Measurements from ENCODE around the gene SCP2.

The SCP2 gene

GRCh38 chr1:53091841-53092645 lies 165.0 kb downstream of the SCP2 start:
- no peak for DNase-seq (ENCODE audit: extremely low spot score)
- TF ChIP-seq ARNT (IDR thresholded peaks at IDR 0.05) (no peak), NFRKB (IDR thresholded peaks at IDR 0.05) (no peak), CTBP1 (IDR thresholded peaks at IDR 0.05; ENCODE audit: borderline replicate concordance) (no peak), ZNF384 (IDR thresholded peaks at IDR 0.05) (no peak), SP1 (IDR thresholded peaks at IDR 0.05) (no peak), BHLHE40 (IDR thresholded peaks at IDR 0.05; ENCODE audit: borderline replicate concordance) (no peak), HDGF (IDR thresholded peaks at IDR 0.05; ENCODE audit: borderline replicate concordance) (no peak), LEF1 (IDR thresholded peaks at IDR 0.05; ENCODE audit: borderline replicate concordance) (no peak), L3MBTL2 (conservative IDR thresholded peaks at IDR 0.05) (no peak), SUZ12 (IDR thresholded peaks at IDR 0.05) (no peak), TARDBP (IDR thresholded peaks at IDR 0.05) (no peak), FOXM1 (IDR thresholded peaks at IDR 0.05; ENCODE audit: borderline replicate concordance) (no peak)
- POLR2A ChIA-PET: no interaction called here
- CTCF ChIA-PET: no interaction called here

GRCh38 chr1:53092659-53093450 lies 165.8 kb downstream of the SCP2 start:
- TF ChIP-seq BHLHE40 (IDR thresholded peaks at IDR 0.05; ENCODE audit: borderline replicate concordance) (no peak), FOXK2 (IDR thresholded peaks at IDR 0.05) (no peak), L3MBTL2 (conservative IDR thresholded peaks at IDR 0.05) (no peak), LEF1 (IDR thresholded peaks at IDR 0.05; ENCODE audit: borderline replicate concordance) (no peak), SUZ12 (IDR thresholded peaks at IDR 0.05) (no peak), TARDBP (IDR thresholded peaks at IDR 0.05) (no peak), ZNF384 (IDR thresholded peaks at IDR 0.05) (no peak), SP1 (IDR thresholded peaks at IDR 0.05) (no peak), CTBP1 (IDR thresholded peaks at IDR 0.05; ENCODE audit: borderline replicate concordance) (no peak), ARNT (IDR thresholded peaks at IDR 0.05) (no peak), NFRKB (IDR thresholded peaks at IDR 0.05) (no peak), FOXA1 (IDR thresholded peaks at IDR 0.05) (no peak), PKNOX1 (IDR thresholded peaks at IDR 0.05) (no peak), FOXM1 (IDR thresholded peaks at IDR 0.05; ENCODE audit: borderline replicate concordance) (no peak)
- CTCF ChIA-PET: interaction anchor here (0.5 kb wide), 1 partner anchor 422 kb away, joined by 3 read pairs; no protein-coding TSS in a partner anchor
- DNase-seq (ENCODE audit: extremely low spot score): no peak
- POLR2A ChIA-PET: no interaction called here

- CTCF ChIA-PET: no interaction called here
- no peak for TF ChIP-seq TARDBP (IDR thresholded peaks at IDR 0.05)
- TF ChIP-seq FOXA1 (IDR thresholded peaks at IDR 0.05): no peak
- no peak for TF ChIP-seq ARNT (IDR thresholded peaks at IDR 0.05)
- no peak for DNase-seq (ENCODE audit: extremely low spot score)
- POLR2A ChIA-PET: no interaction called here
Observed at GRCh38 chr1:53093451-53093754, 166.3 kb downstream of the SCP2 start.

GRCh38 chr1:53093778-53094532 lies 166.9 kb downstream of the SCP2 start:
- TF ChIP-seq HDGF (IDR thresholded peaks at IDR 0.05; ENCODE audit: borderline replicate concordance): no peak
- TF ChIP-seq NFRKB (IDR thresholded peaks at IDR 0.05): no peak
- TF ChIP-seq SUZ12 (IDR thresholded peaks at IDR 0.05): no peak
- TF ChIP-seq ZNF384 (IDR thresholded peaks at IDR 0.05): no peak
- TF ChIP-seq LEF1 (IDR thresholded peaks at IDR 0.05; ENCODE audit: borderline replicate concordance): no peak
- TF ChIP-seq FOXM1 (IDR thresholded peaks at IDR 0.05; ENCODE audit: borderline replicate concordance): no peak
- TF ChIP-seq FOXA1 (IDR thresholded peaks at IDR 0.05): no peak
- no peak for TF ChIP-seq CTBP1 (IDR thresholded peaks at IDR 0.05; ENCODE audit: borderline replicate concordance)
- no peak for TF ChIP-seq FOXK2 (IDR thresholded peaks at IDR 0.05)
- TF ChIP-seq PKNOX1 (IDR thresholded peaks at IDR 0.05): no peak
- TF ChIP-seq ELF4 (IDR thresholded peaks at IDR 0.05): no peak
- no peak for TF ChIP-seq BHLHE40 (IDR thresholded peaks at IDR 0.05; ENCODE audit: borderline replicate concordance)
- TF ChIP-seq SP1 (IDR thresholded peaks at IDR 0.05): no peak
- ChIA-PET CTCF (no interaction called here), POLR2A (no interaction called here)
- no peak for DNase-seq (ENCODE audit: extremely low spot score)

- POLR2A ChIA-PET: no interaction called here
- CTCF ChIA-PET: no interaction called here
- no peak for TF ChIP-seq CTBP1 (IDR thresholded peaks at IDR 0.05; ENCODE audit: borderline replicate concordance)
- no peak for TF ChIP-seq ARNT (IDR thresholded peaks at IDR 0.05)
- TF ChIP-seq NFRKB (IDR thresholded peaks at IDR 0.05): no peak
- no peak for TF ChIP-seq SUZ12 (IDR thresholded peaks at IDR 0.05)
- no peak for TF ChIP-seq HDGF (IDR thresholded peaks at IDR 0.05; ENCODE audit: borderline replicate concordance)
- TF ChIP-seq FOXM1 (IDR thresholded peaks at IDR 0.05; ENCODE audit: borderline replicate concordance): no peak
- TF ChIP-seq FOXA1 (IDR thresholded peaks at IDR 0.05): no peak
- no peak for TF ChIP-seq PKNOX1 (IDR thresholded peaks at IDR 0.05)
- no peak for TF ChIP-seq FOXK2 (IDR thresholded peaks at IDR 0.05)
- DNase-seq (ENCODE audit: extremely low spot score): no peak
Observed at GRCh38 chr1:53094533-53094919, 167.4 kb downstream of the SCP2 start.

Data from HEK293T (cell line).